HG03460 (cell line): ENCODE measurements around the gene ADAM33.

Experiments
- ATAC-seq: cut with Tn5 transposase; IDR thresholded peaks from one replicate; pipeline ENCODE4 v1.9.1; 2021; ENCODE audit not compliant: unreplicated experiment

The ADAM33 gene

GRCh38 chr20:3670945-3671344 lies 10.9 kb downstream of the ADAM33 start:
- ATAC-seq, result no peak

- ATAC-seq, result no peak
These were observed 11.3 kb downstream of the ADAM33 start for GRCh38 chr20:3670511-3670910.

- ATAC-seq, result no peak
These were observed 12.0 kb downstream of the ADAM33 start for GRCh38 chr20:3669710-3670367.

- ATAC-seq, result no peak
These were observed 14.3 kb downstream of the ADAM33 start for GRCh38 chr20:3667434-3668037.

- ATAC-seq, result no peak
These were observed 18.0 kb downstream of the ADAM33 start for GRCh38 chr20:3663858-3664257.

- no peak for ATAC-seq
These were observed 18.6 kb downstream of the ADAM33 start, which contains the start of gene GFRA4 for GRCh38 chr20:3663031-3663701. TSS of gene GFRA4 (minus strand) at chr20:3663399. CDS start at chr20:3663399, 0 bp downstream.

GRCh38 chr20:3661814-3662665 lies 19.8 kb downstream of the ADAM33 start:
- no peak for ATAC-seq

- ATAC-seq, result no peak
These were observed 20.6 kb downstream of the ADAM33 start for GRCh38 chr20:3661060-3661813.

- ATAC-seq, result no peak
These were observed 21.3 kb downstream of the ADAM33 start for GRCh38 chr20:3660262-3661059.

GRCh38 chr20:3659492-3660261 lies 22.1 kb downstream of the ADAM33 start:
- no peak for ATAC-seq

GRCh38 chr20:3658716-3659491 lies 22.9 kb downstream of the ADAM33 start:
- ATAC-seq, result peak; percentile 90

- ATAC-seq, result no peak
These were observed 23.6 kb downstream of the ADAM33 start for GRCh38 chr20:3658019-3658715.

- no peak for ATAC-seq
These were observed 26.7 kb downstream of the ADAM33 start for GRCh38 chr20:3655131-3655405.

- ATAC-seq, result no peak
These were observed 27.3 kb downstream of the ADAM33 start for GRCh38 chr20:3654326-3655130.

- no peak for ATAC-seq
These were observed 27.9 kb downstream of the ADAM33 start for GRCh38 chr20:3653921-3654320.

- ATAC-seq, result no peak
These were observed 28.9 kb downstream of the ADAM33 start for GRCh38 chr20:3652676-3653596.
